OCI-LY3 (cell line): ENCODE measurements around the gene MUC13.

Source experiments
- H2AFZ ChIP-seq: fragments of 200-600, 300-600 bp; shearing (Covaris generic); 2 replicates; pipeline ENCODE4 v1.6.0; 2014; ENCODE audit warnings: antibody characterized with exemption, low read depth, low read length
- H3K27ac ChIP-seq: fragments of 200-600, 300-600 bp; sonication (generic); 2 replicates; pipeline ENCODE4 v1.5.1; 2014; ENCODE audit warnings: mild to moderate bottlenecking, low read length, moderate library complexity, mixed read lengths
- H3K27me3 ChIP-seq: fragments of 200-600, 300-600 bp; sonication (generic); 2 replicates; pipeline ENCODE4 v1.6.1; 2014; ENCODE audit warnings: low read depth, low read length, mixed read lengths
- H3K36me3 ChIP-seq: fragments of 200-600, 300-600 bp; sonication (generic); replicated peaks from 2 replicates; pipeline ENCODE3; 2014; ENCODE audit warnings: low read depth, low read length, mixed read lengths
- H3K4me1 ChIP-seq: fragments of 300-600, 200-600 bp; sonication (generic); 2 replicates; pipeline ENCODE4 v1.6.1; 2014; ENCODE audit warnings: low read length, mixed read lengths
- H3K4me2 ChIP-seq: fragments of 200-600, 300-600 bp; sonication (generic); 2 replicates; pipeline ENCODE4 v1.6.1; 2014; ENCODE audit warnings: low read length, mixed read lengths
- H3K4me3 ChIP-seq: fragments of 300-600, 200-600 bp; sonication (generic); 2 replicates; pipeline ENCODE4 v1.5.1; 2014; ENCODE audit warnings: antibody characterized with exemption, mild to moderate bottlenecking, low read length, moderate library complexity
- H3K79me2 ChIP-seq: fragments of 300-600, 200-600 bp; shearing (Covaris generic); 2 replicates; pipeline ENCODE4 v1.6.1; 2014; ENCODE audit warnings: mild to moderate bottlenecking, low read length, mixed read lengths
- H3K9ac ChIP-seq: fragments of 300-600, 200-600 bp; shearing (Covaris generic); 2 replicates; pipeline ENCODE4 v1.6.0; 2014; ENCODE audit warnings: mild to moderate bottlenecking, low read length, moderate library complexity
- H3K9me3 ChIP-seq: fragments of 200-600, 300-600 bp; shearing (Covaris generic); 2 replicates; pipeline ENCODE4 v1.6.1; 2014; ENCODE audit warnings: low read length, mixed read lengths; ENCODE audit not compliant: insufficient read depth
- H4K20me1 ChIP-seq: fragments of 200-600, 300-600 bp; sonication (generic); 2 replicates; pipeline ENCODE4 v1.6.1; 2016; ENCODE audit warnings: low read length, mixed read lengths; ENCODE audit not compliant: insufficient read depth
- CTCF ChIP-seq: fragments of 200-600, 300-600 bp; sonication (generic); IDR thresholded peaks from 2 replicates; pipeline ENCODE4 v1.5.1; 2014; ENCODE audit warnings: antibody characterized with exemption, low read length, low read depth
- EZH2phosphoT487 ChIP-seq: fragments of 200-600 bp; shearing (Covaris generic); IDR thresholded peaks from 2 replicates; pipeline ENCODE4 v1.6.1; 2018; ENCODE audit warnings: antibody characterized with exemption, mixed run types, low read depth

Gene MUC13

GRCh38 chr3:124965413-124965812 is 30.9 kb upstream of the MUC13 start:
- Histone ChIP-seq H3K27ac (no peak overlapping the region), H3K4me2 (no peak overlapping the region), H3K79me2 (no peaks in the 10 kb centered on the region), H2AFZ (no peak overlapping the region), H3K9me3 (no peaks in the 10 kb centered on the region), H3K9ac (no peak overlapping the region), H4K20me1 (no peaks in the 10 kb centered on the region), H3K27me3 (peaks cover 10% of the 10 kb centered on the region; the same call in 1 of the 2 replicates), H3K4me1 (peaks cover 8% of the 10 kb centered on the region; the same call in 1 of the 2 replicates), H3K4me3 (no peak overlapping the region), H3K36me3 (no peaks in the 10 kb centered on the region)
- no peak for TF ChIP-seq CTCF
- TF ChIP-seq EZH2phosphoT487: no peak

- no peak for TF ChIP-seq CTCF
- no peak for TF ChIP-seq EZH2phosphoT487
- Histone ChIP-seq H3K79me2 (no peaks in the 10 kb centered on the region), H4K20me1 (no peaks in the 10 kb centered on the region), H2AFZ (no peak overlapping the region), H3K9ac (no peak overlapping the region), H3K9me3 (no peaks in the 10 kb centered on the region), H3K4me2 (no peak overlapping the region), H3K27me3 (peaks cover 10% of the 10 kb centered on the region; the same call in 1 of the 2 replicates), H3K36me3 (no peaks in the 10 kb centered on the region), H3K27ac (no peak overlapping the region), H3K4me3 (no peak overlapping the region), H3K4me1 (peaks cover 8% of the 10 kb centered on the region; the same call in 1 of the 2 replicates)
Observed at GRCh38 chr3:124964387-124964786, 29.8 kb upstream of the MUC13 start.

GRCh38 chr3:124963755-124964154 is 29.2 kb upstream of the MUC13 start:
- TF ChIP-seq CTCF (no peak), EZH2phosphoT487 (no peak)
- H3K79me2 ChIP-seq: no peaks in the 10 kb centered on the region
- no peak overlapping the region for H3K27ac ChIP-seq
- H3K4me1 ChIP-seq: peaks cover 8% of the 10 kb centered on the region; the same call in 1 of the 2 replicates
- no peak overlapping the region for H3K4me2 ChIP-seq
- H3K27me3 ChIP-seq: peaks cover 10% of the 10 kb centered on the region; the same call in 1 of the 2 replicates
- no peaks in the 10 kb centered on the region for H3K9me3 ChIP-seq
- no peaks in the 10 kb centered on the region for H4K20me1 ChIP-seq
- no peak overlapping the region for H3K9ac ChIP-seq
- no peak overlapping the region for H2AFZ ChIP-seq
- H3K36me3 ChIP-seq: no peaks in the 10 kb centered on the region
- H3K4me3 ChIP-seq: no peak overlapping the region

GRCh38 chr3:124962403-124962940 is 27.9 kb upstream of the MUC13 start:
- Histone ChIP-seq H3K79me2 (no peaks in the 10 kb centered on the region), H3K36me3 (no peaks in the 10 kb centered on the region), H3K4me3 (no peak overlapping the region), H2AFZ (no peak overlapping the region), H3K9ac (no peak overlapping the region), H3K4me2 (no peak overlapping the region), H3K9me3 (no peaks in the 10 kb centered on the region), H3K27me3 (peaks cover 10% of the 10 kb centered on the region; the same call in 1 of the 2 replicates), H4K20me1 (no peaks in the 10 kb centered on the region), H3K4me1 (peaks cover 8% of the 10 kb centered on the region; the same call in 1 of the 2 replicates), H3K27ac (no peak overlapping the region)
- TF ChIP-seq CTCF (no peak), EZH2phosphoT487 (no peak)
